GM12874 (cell line): ENCODE data around the gene BBS2.
A peak's percentile ranks its signal among the peaks of the same experiment; 100 is the strongest.

Experiments used
- CTCF ChIP-seq: IDR thresholded peaks from 2 replicates; pipeline ENCODE4 v1.5.1; 2011; ENCODE audit warnings: low read depth, mild to moderate bottlenecking, control low read depth, low read length, moderate library complexity; ENCODE audit not compliant: insufficient read depth

BBS2 gene

GRCh38 chr16:56519459-56520250 is at the start of gene BBS2:
TSS of gene BBS2 (minus strand) at chr16:56520024. CDS start at chr16:56519862, 162 bp downstream.
- 0 out of 2 replicates have a peak, but pooled peaks have one; percentile 0 for TF ChIP-seq CTCF

GRCh38 chr16:56564793-56565477 is 45.1 kb upstream of the BBS2 start, which contains the start of gene MT4:
TSS of gene MT4 (plus strand) at chr16:56565073. CDS start at chr16:56565129, 56 bp downstream.
- no peak for TF ChIP-seq CTCF

GRCh38 chr16:56561126-56561525 is 41.3 kb upstream of the BBS2 start:
- no peak for TF ChIP-seq CTCF

- no peak for TF ChIP-seq CTCF
These were observed 40.6 kb upstream of the BBS2 start for GRCh38 chr16:56560447-56560846.

- no peak for TF ChIP-seq CTCF
These were observed 39.3 kb upstream of the BBS2 start for GRCh38 chr16:56559109-56559508.

GRCh38 chr16:56558024-56558747 is 38.4 kb upstream of the BBS2 start:
- TF ChIP-seq CTCF, result no peak

GRCh38 chr16:56554441-56554840 is 34.6 kb upstream of the BBS2 start:
- TF ChIP-seq CTCF, result no peak
